ENCODE measurements around the gene GRM1.
"Not testable (repeated sequence)": the region's sequence is repeated elsewhere in the genome, so short reads cannot be mapped to it uniquely, and the experiment has no call there.

GRM1 gene

DNA sequence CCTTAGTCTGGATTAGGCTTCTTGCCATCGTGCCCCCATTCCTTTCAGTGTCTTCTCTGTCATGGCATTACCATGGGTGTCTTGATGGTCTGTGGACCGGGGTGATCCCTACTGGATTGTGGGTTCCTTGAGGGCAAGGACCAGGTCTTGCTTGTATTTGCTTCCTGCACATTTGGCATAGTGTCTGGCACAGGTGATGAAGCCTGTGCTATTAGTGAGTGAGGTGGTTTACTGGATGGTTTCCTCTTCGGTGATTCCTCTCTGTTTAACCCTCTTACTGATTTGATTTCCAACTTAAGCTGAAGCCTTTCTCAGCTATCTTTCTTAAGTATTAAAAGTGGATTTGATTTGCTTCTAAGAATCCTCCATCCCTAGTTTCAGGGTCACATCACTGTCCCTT lies 162.3 kb downstream of the GRM1 start:
- DNase-seq (ENCODE audit: low read depth) = no peak

DNA sequence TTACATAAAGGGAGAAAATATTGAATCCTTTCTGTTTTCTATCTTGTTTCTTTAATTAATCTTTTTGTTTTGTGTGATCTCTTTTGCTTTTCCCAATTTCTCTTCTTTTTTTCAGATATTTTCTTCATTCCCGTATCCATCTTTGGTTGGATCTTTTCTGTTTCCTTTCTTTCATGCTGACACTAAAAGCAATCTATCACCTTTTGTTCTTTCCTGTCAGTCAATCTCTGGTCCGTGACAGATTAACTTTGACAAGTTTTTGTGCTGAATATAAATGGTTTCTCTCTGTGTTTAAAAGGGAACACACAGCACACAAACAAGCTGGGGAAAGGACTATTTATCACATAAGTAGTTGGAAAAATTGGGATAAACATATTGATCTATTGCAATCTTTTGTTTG lies 162.8 kb downstream of the GRM1 start:
- DNase-seq (ENCODE audit: low read depth) = no peak

DNA sequence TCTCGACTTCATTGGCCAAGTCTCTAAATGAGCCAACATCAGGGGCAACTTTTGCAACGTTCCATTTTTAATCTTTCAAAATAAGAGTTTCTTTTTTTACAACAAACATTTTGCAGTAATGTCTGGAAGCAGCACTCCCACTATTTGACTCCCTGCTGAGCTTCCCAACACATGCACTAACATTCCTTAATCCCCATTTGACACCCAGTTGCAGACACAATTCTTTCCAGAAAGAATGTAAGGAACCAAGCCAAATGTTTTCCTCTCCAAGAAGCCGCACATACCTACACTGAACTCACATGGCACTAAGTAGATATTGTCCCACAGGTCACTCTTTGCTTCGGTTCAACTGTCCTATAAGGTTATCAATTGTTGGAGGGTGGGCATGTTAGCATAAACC lies 165.6 kb downstream of the GRM1 start:
- no peak for DNase-seq (ENCODE audit: low read depth)

DNA sequence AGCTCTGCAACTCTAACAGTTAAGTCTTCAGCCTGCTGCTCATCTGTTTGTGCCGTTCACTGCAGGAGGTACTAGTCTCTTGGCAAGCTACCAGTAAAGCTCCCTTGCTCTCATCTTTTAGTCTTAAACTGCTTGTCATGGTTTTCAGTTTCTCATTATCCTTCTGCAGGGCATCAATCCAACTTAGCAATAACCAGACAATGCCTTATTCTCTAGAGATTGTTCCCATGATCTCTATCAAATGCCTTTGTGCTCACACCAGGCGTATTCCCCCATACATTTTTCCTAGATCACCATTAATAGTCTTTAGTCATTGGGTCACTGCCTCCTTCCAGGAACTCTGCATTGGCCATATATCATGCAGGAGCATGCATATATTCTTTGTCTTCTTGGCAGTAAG lies 171.3 kb downstream of the GRM1 start:
- DNase-seq (ENCODE audit: low read depth) = peak; percentile 23

DNA sequence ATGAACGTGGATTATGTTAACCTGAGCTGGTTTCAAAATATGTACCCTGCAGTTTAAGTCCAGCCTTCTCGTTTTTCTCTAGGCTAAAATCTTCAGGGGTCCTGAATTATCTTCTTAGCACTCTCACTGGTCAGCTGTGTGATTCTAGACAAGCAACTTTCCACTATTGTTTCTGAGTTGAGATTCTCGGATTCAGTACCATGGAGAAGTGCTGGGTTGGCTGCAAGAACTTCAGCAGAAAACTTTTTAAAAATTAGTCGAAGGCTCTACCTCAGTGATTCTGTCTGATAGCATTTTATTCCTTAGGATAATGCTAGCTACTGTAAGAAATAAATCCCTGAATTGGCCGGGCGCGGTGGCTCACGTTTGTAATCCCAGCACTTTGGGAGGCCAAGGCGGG lies 173.7 kb downstream of the GRM1 start:
- DNase-seq (ENCODE audit: low read depth) = no peak

DNA sequence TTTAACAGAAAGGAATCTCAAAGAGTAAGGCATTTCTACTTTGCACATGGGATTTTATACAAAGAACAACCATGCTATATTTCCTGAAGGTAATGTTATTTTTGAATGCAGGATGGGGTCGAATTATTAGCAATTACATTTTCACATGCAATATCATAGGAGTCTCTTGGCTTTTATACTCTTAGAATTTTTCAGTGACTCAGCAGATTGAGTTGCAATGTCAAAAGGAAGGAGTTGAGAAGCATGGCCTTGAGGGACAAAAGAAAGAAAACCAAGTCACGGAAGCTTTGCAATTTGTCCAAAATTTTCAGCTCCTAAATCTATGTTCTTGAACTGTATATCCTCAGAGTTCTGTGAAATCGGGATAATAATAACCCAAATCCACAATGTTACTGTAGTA lies 181.1 kb downstream of the GRM1 start:
- DNase-seq (ENCODE audit: low read depth) = no peak

DNA sequence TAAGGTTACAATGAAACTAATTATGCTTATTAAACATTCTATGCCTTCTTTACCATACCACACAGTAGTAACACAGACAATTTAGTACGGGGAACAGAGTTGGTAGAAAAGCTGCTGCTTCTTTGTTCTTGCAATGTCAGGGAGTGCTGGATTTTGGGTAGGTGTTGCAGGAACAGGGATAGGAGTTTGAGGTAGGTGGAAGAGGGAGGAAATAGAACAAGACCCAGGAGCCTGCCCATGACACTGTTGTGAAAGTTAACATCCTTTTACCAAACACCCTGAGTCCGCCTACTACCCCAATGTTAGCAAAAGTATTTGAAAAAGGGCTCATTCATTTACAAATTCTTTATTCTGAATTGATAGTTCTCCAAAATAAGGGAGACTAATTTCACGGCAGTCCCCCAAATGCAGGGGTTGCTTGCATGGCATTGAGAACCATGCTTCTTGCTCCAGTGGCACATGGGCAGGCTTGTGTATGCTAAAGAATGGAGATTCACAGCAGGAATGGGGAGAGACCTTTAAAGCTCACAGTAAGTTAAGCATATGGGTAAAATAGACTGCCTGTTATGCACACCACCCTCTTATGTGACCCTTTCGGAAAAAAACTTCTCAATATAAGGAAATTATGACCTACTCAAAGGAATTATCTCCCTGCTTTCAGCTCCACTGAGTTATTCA lies 181.7 kb downstream of the GRM1 start:
- DNase-seq (ENCODE audit: low read depth) = no peak

DNA sequence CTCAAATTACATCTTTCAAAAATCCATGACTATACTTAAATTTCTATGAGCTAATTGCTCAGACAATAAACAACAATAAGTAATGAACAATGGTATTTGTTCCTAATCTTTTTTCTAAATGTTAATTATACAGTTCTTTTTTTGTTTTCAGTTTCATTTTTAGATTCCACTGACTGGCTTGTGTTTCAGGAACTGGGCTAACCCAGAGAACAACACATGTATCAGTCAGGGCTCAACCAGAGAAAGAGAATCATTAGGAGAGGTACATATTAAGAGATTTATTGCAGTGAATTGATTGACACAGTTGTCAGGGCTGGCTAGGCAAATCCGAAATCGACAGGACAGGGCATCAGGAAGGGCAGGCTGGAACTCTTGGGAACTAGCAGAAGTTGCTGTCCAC lies 182.8 kb downstream of the GRM1 start:
- no peak for DNase-seq (ENCODE audit: low read depth)

DNA sequence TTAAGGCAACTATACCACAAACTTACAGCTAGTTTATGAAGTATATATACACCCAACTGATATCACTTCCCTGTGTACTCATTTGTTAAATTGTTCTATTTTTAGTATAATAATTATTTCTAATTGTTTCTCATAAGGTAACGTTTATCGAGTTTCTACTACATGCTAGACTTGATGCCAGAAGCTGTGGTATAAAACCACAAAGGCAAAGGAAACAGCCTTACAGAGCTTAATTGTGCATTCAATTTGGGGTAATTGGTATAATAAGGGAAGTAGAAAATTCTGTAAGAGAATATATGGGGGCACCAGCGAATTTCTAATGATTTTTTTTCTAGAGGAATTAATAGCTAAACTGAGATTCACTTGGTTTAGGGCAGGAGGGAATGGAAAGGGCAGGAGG lies 183.9 kb downstream of the GRM1 start:
- DNase-seq (ENCODE audit: low read depth) = no peak

DNA sequence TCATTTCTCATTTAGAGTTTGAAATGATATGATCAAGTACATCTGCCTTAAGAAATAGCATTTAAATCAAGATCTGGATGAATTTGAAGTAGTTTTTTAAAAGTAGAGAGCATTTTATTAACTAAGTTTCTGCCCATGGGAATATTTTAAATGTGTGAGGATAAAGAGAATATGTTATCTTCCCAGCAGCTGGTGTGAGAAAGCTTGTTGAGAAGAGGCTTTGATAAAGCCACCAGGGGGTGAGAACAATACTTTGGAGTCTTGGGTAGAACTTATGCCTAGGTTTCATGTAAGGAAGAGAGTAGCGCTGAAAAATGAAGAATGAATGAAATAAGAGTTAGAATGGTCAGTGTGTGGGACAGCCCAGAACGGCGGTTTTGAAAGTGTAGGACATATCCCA lies 190.2 kb downstream of the GRM1 start:
- no peak for DNase-seq (ENCODE audit: low read depth)

DNA sequence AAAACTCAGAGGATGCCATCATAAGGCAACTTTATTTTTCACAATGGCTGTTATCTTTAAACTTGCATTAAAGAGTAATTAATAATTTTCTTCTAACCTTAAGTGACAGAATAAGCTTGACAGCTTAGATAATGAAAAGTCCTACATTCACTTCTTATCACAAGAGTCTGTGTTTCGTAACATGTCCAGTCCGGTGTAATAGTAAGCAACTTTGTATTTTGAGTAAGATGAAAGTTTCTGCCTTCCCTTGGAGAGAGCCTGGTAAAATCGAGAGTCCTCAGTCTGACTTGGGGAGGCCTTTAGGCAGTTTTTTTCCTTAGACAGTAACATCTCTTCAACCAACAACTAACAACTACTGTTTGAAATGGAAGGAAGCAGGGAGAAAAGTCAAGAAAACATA lies 195.6 kb downstream of the GRM1 start:
- no peak for DNase-seq (ENCODE audit: low read depth)

DNA sequence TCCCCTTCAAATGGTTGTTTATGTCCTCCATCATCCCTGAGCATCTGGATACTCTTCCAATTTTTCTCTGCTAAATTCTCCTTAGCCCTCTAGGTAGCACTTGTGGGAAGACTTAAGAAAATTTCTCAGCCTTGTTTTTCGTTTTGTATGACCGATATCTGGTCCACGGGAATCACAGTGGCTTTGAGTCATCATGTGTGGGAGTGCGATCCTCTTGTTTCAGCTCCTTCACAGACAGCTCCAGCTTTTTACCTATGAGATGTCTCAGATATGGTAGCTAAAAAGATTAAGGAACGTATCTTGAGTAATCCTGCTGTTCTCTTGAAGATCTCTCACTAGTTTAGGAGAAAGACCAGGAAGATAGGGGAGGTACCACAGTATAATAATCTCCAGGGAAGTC lies 196.1 kb downstream of the GRM1 start:
- no peak for DNase-seq (ENCODE audit: low read depth)

DNA sequence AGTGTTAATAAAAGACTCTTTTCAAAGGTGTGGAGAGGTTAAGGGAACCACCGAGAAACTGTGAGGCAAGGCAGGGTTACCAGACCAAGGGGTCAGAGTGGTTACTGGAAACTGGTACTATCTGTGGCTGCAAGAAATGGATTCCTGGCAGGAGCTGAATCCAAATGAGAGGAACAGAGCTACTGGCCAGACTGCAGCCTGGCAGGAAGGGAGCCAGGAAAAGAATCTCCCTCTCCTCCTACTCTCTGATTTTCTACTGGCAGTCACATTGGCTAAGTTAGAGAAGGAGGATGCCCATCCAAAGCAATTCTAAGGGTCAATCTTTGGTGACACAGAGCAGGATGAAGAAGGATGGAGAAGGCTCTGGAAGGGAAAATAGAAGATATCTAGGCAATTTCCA lies 211.5 kb downstream of the GRM1 start:
- DNase-seq (ENCODE audit: low read depth) = no peak

DNA sequence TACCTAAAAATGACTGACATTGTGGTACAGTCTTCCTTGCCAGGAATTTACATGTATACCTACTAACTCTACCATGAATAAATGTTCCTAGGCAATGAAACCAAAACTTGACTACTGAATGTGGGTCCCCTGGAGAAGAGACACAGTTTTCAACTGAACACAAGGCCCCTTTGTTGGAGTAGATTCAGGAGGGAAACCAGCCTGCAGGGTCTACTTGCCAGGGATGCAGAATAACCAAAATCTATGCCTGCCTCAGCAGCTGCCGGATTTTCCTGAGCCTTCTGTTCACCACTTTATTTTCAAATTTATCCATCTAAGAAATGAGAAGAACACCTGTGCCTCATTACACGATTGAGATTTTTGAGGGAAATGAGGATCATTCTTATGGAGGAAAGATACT lies 211.9 kb downstream of the GRM1 start:
- DNase-seq (ENCODE audit: low read depth) = no peak

DNA sequence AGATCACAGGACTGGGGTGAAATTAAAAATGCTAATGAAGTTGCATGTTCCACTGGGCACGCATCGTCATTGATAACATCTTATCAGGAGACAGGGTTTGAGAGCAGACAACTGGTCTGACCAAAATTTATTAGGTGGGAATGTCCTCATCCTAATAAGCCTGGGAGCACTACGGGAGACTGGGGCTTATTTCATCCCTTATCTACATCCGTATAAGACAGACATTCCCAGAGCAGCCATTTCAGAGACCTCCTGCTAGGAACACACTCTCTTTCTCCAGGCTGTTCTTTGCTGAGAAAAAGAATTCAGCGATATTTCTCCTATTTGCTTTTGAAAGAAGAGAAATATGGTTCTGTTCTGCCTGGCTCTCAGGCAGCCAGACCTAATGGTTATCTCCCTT lies 214.8 kb downstream of the GRM1 start:
- DNase-seq (ENCODE audit: low read depth) = not testable (repeated sequence)

DNA sequence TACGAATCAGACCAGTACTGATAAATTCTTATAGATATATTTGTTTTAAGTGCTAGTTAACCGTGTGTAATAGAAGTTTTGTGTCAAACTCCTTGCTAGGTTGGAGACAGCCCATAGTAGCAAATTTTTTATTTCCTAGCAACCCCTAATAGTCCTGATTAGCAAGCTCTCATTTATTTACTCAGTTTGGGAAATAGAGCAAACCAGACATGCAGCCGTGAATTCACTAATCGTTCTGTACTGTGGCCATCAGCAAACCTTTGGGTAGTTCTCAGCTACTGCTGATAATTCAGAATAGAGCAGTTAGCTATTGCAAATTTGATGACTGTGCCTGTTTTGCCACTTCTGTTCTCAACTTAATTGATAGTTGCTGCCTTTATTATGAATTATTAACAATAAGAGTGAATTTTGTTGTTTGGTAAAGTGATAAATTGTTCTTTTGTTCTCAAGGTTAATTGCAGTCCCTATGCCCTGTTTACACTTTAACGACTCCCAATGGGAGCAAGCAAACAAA lies 215.8 kb downstream of the GRM1 start:
- no peak for DNase-seq (ENCODE audit: low read depth)

DNA sequence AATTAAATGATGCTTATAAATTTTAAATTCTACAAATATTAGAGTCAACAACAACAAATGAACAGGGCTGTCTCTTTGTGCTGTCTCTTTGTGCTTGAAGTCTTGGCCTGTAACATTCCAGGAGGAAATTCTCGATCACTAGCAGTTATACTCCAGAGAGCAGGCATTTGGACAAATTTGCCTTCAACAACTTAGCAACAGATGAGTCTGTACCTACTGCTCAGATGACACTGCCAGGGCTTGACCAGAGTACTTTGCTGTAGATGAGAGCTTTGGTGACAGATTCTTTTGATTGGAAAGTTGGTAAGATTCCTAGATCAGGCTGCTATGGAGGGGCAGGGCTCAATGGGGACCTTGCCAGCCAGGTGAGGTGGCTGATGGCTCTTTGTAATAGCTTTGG lies 217.2 kb downstream of the GRM1 start:
- DNase-seq (ENCODE audit: low read depth) = no peak

DNA sequence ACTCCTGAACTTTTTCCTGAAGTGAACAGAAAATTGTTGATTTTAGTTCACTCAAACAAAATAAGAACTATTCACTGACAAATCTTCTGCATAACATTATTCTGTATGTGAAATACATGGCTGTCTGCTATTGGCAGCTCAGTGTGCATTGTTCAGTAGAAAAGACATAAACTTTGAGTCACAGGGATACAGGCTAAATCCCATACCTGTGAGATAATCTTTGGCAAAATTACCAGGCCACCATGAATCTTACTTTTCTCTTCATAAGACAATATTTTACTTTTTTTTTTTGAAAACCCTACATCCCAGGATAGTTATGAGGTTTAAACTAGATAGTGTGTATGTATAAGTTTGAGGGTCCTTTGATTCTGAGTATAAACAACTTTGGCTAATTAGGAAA lies 224.8 kb downstream of the GRM1 start:
- no peak for DNase-seq (ENCODE audit: low read depth)

DNA sequence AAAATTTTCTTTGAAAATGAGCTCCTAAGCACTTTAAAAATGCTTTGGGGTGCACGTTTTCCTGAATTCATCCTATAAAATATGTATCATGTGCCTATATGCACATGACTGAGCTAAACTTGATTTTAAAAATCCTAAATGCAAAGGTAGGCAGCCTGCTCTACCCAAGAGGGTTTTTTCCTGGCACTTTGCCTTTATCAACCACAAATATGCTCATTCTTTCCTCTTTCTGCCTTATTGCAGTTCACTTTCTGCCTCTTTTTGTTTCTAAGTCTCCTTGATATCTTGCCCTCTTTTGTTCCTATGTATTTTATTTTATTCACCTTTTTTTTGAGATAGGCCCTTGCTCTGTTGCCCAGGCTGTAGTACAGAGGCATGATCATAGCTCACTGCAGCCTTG lies 229.3 kb downstream of the GRM1 start:
- DNase-seq (ENCODE audit: low read depth) = no peak

DNA sequence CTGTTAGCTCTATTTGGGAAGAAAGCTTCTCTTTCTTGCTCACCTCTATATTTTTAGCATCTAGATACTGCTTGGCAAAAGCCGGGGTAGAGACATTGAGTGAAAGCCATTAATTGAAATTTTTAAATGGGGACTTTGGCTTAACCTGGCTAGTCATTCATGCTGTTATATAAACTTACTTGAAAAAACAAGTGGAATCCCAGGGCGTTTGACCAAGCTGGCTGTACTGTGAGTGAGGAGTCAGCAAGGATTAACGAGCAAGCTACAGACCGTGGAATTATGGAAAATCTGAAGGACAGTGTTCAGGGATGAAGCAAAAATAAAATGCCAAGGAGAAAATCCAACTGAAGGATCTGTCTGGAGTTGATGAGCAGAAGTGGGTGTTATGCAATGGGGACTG lies 232.0 kb downstream of the GRM1 start:
- no peak for DNase-seq (ENCODE audit: low read depth)

DNA sequence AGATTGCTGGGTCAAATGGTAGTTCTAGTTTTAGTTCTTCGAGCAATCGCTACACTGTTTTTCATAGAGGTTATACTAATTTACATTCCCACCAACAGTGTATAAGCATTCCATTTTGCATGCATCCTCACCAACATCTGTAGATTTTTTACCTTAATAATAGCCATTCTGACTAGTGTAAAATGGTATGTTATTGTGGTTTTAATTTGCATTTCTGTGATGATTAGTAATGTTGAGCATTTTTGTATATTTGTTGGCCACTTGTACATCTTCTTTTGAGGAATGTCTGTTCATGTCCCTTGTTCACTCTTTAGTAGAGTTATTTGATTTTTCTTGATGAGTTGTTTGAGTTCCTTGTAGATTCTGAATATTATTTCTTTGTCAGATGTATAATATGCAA lies 236.2 kb downstream of the GRM1 start:
- DNase-seq (ENCODE audit: low read depth) = no peak

DNA sequence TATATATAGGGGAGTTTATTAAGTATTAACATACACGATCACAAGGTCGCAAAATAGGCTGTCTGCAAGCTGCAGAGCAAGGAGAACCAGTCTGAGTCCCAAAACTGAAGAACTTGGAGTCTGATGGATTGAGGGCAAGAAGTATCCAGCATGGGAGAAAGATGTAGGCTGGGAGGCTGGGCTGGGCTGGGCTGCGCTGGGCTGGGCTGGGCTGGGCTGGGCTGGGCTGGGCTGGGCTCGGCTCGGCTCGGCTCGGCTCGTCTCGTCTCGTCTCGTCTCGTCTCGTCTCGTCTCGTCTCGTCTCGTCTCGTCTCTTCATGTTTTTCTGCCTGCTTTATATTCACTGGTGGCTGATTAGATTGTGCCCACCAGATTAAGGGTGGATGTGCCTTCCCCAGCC lies 238.6 kb downstream of the GRM1 start:
- no peak for DNase-seq (ENCODE audit: low read depth)

DNA sequence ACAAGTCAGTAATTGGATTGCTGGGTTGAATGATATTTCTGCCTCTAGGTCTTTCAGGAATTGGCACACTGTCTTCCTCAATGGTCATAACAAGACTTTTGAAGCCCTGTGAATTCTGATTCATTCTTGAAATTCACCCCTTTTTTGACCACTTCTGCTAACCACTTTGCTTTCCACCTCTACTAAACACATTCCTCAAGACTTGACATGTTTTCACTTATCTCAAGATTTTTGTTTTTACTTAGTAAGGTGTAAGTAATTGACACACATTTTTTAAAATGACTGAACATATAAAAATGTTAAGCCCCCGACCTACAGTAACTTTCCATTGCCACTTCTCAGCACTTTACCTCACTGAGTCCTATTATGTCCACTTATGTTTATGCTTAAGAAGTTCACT lies 239.1 kb downstream of the GRM1 start:
- DNase-seq (ENCODE audit: low read depth) = no peak

DNA sequence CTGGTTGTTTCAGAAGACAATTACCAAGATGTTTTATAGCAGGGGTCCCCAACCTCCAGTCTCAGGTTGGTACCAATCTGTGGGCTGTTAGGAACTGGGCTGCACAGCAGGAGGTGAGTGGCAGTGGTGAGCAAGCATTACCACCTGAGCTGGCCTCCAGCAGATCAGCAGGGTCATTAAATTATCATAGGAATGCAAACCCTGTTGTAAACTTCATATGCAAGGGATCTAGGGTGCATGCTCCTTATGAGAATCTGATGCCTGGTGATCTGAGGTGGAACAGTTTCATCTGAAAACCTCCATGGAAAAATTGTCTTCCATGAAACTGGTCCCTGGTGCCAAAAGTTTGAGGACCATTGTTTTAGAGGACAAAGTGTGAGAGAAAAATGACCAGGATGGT lies 240.6 kb downstream of the GRM1 start:
- no peak for DNase-seq (ENCODE audit: low read depth)

DNA sequence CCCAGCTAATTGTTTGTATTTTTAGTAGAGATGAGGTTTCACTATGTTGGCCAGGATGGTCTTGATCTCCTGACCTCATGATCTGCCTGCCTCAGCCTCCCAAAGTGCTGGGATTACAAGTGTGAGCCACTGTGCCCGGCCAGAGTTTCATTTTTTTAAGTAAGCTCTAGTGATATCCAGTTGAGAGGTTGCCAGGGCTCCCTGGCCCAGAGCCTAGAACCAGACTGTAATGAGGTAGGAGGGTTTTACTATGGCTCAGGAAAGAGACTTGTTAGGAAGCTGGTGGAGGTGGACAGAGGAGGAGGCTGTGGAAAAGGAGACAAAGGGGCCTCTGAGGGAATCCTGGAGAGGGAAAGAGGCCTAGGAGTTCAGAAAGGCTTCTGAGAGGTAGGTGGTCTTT lies 242.3 kb downstream of the GRM1 start:
- peak; percentile 43 for DNase-seq (ENCODE audit: low read depth)

Measured in fibroblast of the conjunctiva (primary cell).